Epithelial cell of proximal tubule (primary cell): ENCODE measurements around the gene TEX26. TPM values are rescaled to one million over a fixed set of nuclear protein-coding genes. Genes with fewer than 3 reads are reported as not detected.

Source experiments
- DNase-seq: peaks from one replicate; pipeline ENCODE4 v3.0.0-alpha.2; 2011; ENCODE audit warnings: low read depth
- H3K4me3 ChIP-seq: 2 replicates; pipeline ENCODE4 v1.5.1; 2011; ENCODE audit warnings: low read depth, mild to moderate bottlenecking, low read length
- CTCF ChIP-seq: conservative IDR thresholded peaks from 2 replicates; pipeline ENCODE4 v1.5.1; 2012; ENCODE audit warnings: low read depth, mild to moderate bottlenecking, low read length
- total RNA-seq: library from RNA; depleted of rRNA; stranded (reverse); fragments of >200 nt; gene quantifications from 2 replicates; pipeline ENCODE4 v1.2.3, GENCODE V29; 2015

Gene TEX26
- total RNA-seq, 1 donor from 2014 or later: not detected

GRCh38 chr13:30997697-30998096 is 65.2 kb downstream of the TEX26 start:
- no peak for DNase-seq
- H3K4me3 ChIP-seq: no peak overlapping the region
- no peak for TF ChIP-seq CTCF

GRCh38 chr13:30998136-30999088 is 66.0 kb downstream of the TEX26 start:
- DNase-seq: no peak
- H3K4me3 ChIP-seq: no peak overlapping the region
- TF ChIP-seq CTCF: no peak

- no peak for DNase-seq
- no peak overlapping the region for H3K4me3 ChIP-seq
- no peak for TF ChIP-seq CTCF
These were observed 68.4 kb downstream of the TEX26 start for GRCh38 chr13:31000889-31001288.

GRCh38 chr13:31001647-31002046 is 69.2 kb downstream of the TEX26 start:
- H3K4me3 ChIP-seq: no peak overlapping the region
- no peak for DNase-seq
- TF ChIP-seq CTCF: no peak

- no peak for TF ChIP-seq CTCF
- H3K4me3 ChIP-seq: no peak overlapping the region
These were observed 72.6 kb downstream of the TEX26 start for GRCh38 chr13:31005066-31005465.

GRCh38 chr13:31007417-31007816 is 75.0 kb downstream of the TEX26 start:
- no peak for TF ChIP-seq CTCF
- no peak for DNase-seq
- no peak overlapping the region for H3K4me3 ChIP-seq

More at GRCh38 chr13:31005066-31005465, 72.6 kb downstream of the TEX26 start:
- no peak for DNase-seq
